DMS 273 treated with DMSO at 0.1 percent for 48 hours (cell line): ENCODE measurements around the gene C2orf49.
"Not testable (repeated sequence)": the region's sequence is repeated elsewhere in the genome, so short reads cannot be mapped to it uniquely, and the experiment has no call there.

ENCODE experiments used
- DNase-seq: peaks from one replicate; lab custom pipeline; 2025; lab: John Stamatoyannopoulos, UW

Gene C2orf49

GRCh38 chr2:105321875-105322646, 15.3 kb upstream of the C2orf49 start:
- no peak for DNase-seq

GRCh38 chr2:105323111-105323510, 14.2 kb upstream of the C2orf49 start:
- DNase-seq: no peak

GRCh38 chr2:105324101-105324500, 13.2 kb upstream of the C2orf49 start:
- no peak for DNase-seq

GRCh38 chr2:105324732-105325131, 12.6 kb upstream of the C2orf49 start:
- no peak for DNase-seq

GRCh38 chr2:105325389-105325963, 11.9 kb upstream of the C2orf49 start:
- no peak for DNase-seq

- not testable (repeated sequence) for DNase-seq
Observed at GRCh38 chr2:105327271-105327670, 10.1 kb upstream of the C2orf49 start.

GRCh38 chr2:105327690-105328089, 9.7 kb upstream of the C2orf49 start:
- no peak for DNase-seq

GRCh38 chr2:105328281-105329196, 8.8 kb upstream of the C2orf49 start:
- no peak for DNase-seq

- no peak for DNase-seq
Observed at GRCh38 chr2:105329197-105329554, 8.2 kb upstream of the C2orf49 start.

- DNase-seq: no peak
Observed at GRCh38 chr2:105329561-105330495, 7.5 kb upstream of the C2orf49 start, which contains the start of gene TGFBRAP1. TSS of gene TGFBRAP1 (minus strand) at chr2:105329735. CDS start at chr2:105308301, 21,434 bp downstream.

- no peak for DNase-seq
Observed at GRCh38 chr2:105330681-105331375, 6.5 kb upstream of the C2orf49 start.

GRCh38 chr2:105334211-105334610, 3.1 kb upstream of the C2orf49 start:
- no peak for DNase-seq

- no peak for DNase-seq
Observed at GRCh38 chr2:105335469-105335868, 1.9 kb upstream of the C2orf49 start.

- no peak for DNase-seq
Observed at GRCh38 chr2:105336786-105337121, 586 bp upstream of the C2orf49 start.

- no peak for DNase-seq
Observed at GRCh38 chr2:105338020-105338385, 663 bp downstream of the C2orf49 start.

GRCh38 chr2:105339414-105339813, 2.1 kb downstream of the C2orf49 start:
- no peak for DNase-seq

GRCh38 chr2:105344704-105345345, 7.5 kb downstream of the C2orf49 start:
- DNase-seq: no peak

GRCh38 chr2:105357122-105357521, 19.8 kb downstream of the C2orf49 start:
- no peak for DNase-seq

GRCh38 chr2:105358593-105358992, 21.3 kb downstream of the C2orf49 start:
- DNase-seq: no peak

- DNase-seq: no peak
Observed at GRCh38 chr2:105361102-105361889, 24.0 kb downstream of the C2orf49 start.
